Measurements from ENCODE around the gene BCL10.

GRCh38 chr1:85278853-85279314 lies 2.5 kb upstream of the BCL10 start:
- TF ChIP-seq JUN (IDR thresholded peaks at IDR 0.05; ENCODE audit: low read depth, low read length) (no peak), BACH1 (IDR thresholded peaks at IDR 0.05; ENCODE audit: low read length) (no peak)
- TF ChIP-seq, protein P1, sequence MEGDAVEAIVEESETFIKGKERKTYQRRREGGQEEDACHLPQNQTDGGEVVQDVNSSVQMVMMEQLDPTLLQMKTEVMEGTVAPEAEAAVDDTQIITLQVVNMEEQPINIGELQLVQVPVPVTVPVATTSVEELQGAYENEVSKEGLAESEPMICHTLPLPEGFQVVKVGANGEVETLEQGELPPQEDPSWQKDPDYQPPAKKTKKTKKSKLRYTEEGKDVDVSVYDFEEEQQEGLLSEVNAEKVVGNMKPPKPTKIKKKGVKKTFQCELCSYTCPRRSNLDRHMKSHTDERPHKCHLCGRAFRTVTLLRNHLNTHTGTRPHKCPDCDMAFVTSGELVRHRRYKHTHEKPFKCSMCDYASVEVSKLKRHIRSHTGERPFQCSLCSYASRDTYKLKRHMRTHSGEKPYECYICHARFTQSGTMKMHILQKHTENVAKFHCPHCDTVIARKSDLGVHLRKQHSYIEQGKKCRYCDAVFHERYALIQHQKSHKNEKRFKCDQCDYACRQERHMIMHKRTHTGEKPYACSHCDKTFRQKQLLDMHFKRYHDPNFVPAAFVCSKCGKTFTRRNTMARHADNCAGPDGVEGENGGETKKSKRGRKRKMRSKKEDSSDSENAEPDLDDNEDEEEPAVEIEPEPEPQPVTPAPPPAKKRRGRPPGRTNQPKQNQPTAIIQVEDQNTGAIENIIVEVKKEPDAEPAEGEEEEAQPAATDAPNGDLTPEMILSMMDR (IDR thresholded peaks at IDR 0.05; ENCODE audit: control extremely low read depth in 1 of 3, insufficient read depth in 1 of 3, low read depth in 1 of 3, low read length in 3 of 3) = no peak

Measured in H1 (cell line).